ENCODE results near the gene MRGPRD. TPM values are rescaled to one million over a fixed set of nuclear protein-coding genes. Genes with fewer than 3 reads are reported as not detected.
A peak's percentile ranks its signal among the peaks of the same experiment; 100 is the strongest.

Gene MRGPRD
- total RNA-seq, result not detected

GRCh38 chr11:68980776-68981065 lies at the start of gene MRGPRD:
Gene MRGPRD (minus strand): TSS chr11:68980986. CDS start chr11:68980986, 0 bp downstream.
- intact Hi-C loops (cut with DNase I; ENCODE audit: low total_unique reads), result no loop called here
- TF ChIP-seq CTCF (IDR thresholded peaks at IDR 0.05), result no peak
- no peak for TF ChIP-seq POLR2A (IDR thresholded peaks at IDR 0.05)
- H3K4me3 ChIP-seq (ENCODE audit: low read depth, poor library complexity, severe bottlenecking), result no peak within 1 kb of the TSS
- WGBS, 2 donors, result 76 to 83% methylated on average over 8 of the region's 8 CpGs
- DNase-seq (ENCODE audit: low spot score in 2 of 2), result peak in 1 of 2 donors; percentile 45

GRCh38 chr11:69030301-69030700 lies 49.5 kb upstream of the MRGPRD start:
- 60 to 73% methylated on average over 6 of the region's 6 CpGs for WGBS, 2 donors
- intact Hi-C loops (cut with DNase I; ENCODE audit: low total_unique reads), result no loop called here
- no peak overlapping the region for H3K4me3 ChIP-seq (ENCODE audit: low read depth, poor library complexity, severe bottlenecking)
- no peak for DNase-seq (ENCODE audit: low spot score in 2 of 2)
- TF ChIP-seq CTCF (IDR thresholded peaks at IDR 0.05), result no peak
- TF ChIP-seq POLR2A (IDR thresholded peaks at IDR 0.05), result no peak

- WGBS, 2 donors, result 74 to 80% methylated on average over 9 of the region's 9 CpGs
- DNase-seq (ENCODE audit: low spot score in 2 of 2), result no peak
- TF ChIP-seq POLR2A (IDR thresholded peaks at IDR 0.05) (no peak), CTCF (IDR thresholded peaks at IDR 0.05) (no peak)
- H3K4me3 ChIP-seq (ENCODE audit: low read depth, poor library complexity, severe bottlenecking), result no peak overlapping the region
- intact Hi-C loops (cut with DNase I; ENCODE audit: low total_unique reads), result no loop called here
Measured at GRCh38 chr11:69027704-69028372, 47.1 kb upstream of the MRGPRD start.

- no peak for TF ChIP-seq CTCF (IDR thresholded peaks at IDR 0.05)
- no peak for TF ChIP-seq POLR2A (IDR thresholded peaks at IDR 0.05)
- DNase-seq (ENCODE audit: low spot score in 2 of 2), result no peak
- no peak overlapping the region for H3K4me3 ChIP-seq (ENCODE audit: low read depth, poor library complexity, severe bottlenecking)
- intact Hi-C loops (cut with DNase I; ENCODE audit: low total_unique reads), result no loop called here
- 90 to 94% methylated on average over 6 of the region's 6 CpGs for WGBS, 2 donors
Measured at GRCh38 chr11:69024509-69024908, 43.7 kb upstream of the MRGPRD start.

GRCh38 chr11:69022260-69022659 lies 41.5 kb upstream of the MRGPRD start:
- TF ChIP-seq POLR2A (IDR thresholded peaks at IDR 0.05), result no peak
- no peak for TF ChIP-seq CTCF (IDR thresholded peaks at IDR 0.05)
- intact Hi-C loops (cut with DNase I; ENCODE audit: low total_unique reads), result no loop called here
- 78 to 81% methylated on average over 10 of the region's 10 CpGs for WGBS, 2 donors
- no peak for DNase-seq (ENCODE audit: low spot score in 2 of 2)
- H3K4me3 ChIP-seq (ENCODE audit: low read depth, poor library complexity, severe bottlenecking), result no peak overlapping the region

- 65 to 72% methylated on average over 13 of the region's 13 CpGs for WGBS, 2 donors
- DNase-seq (ENCODE audit: low spot score in 2 of 2), result no peak
- intact Hi-C loops (cut with DNase I; ENCODE audit: low total_unique reads), result no loop called here
- H3K4me3 ChIP-seq (ENCODE audit: low read depth, poor library complexity, severe bottlenecking), result no peak overlapping the region
- TF ChIP-seq CTCF (IDR thresholded peaks at IDR 0.05) (no peak), POLR2A (IDR thresholded peaks at IDR 0.05) (no peak)
Measured at GRCh38 chr11:69018924-69019323, 38.1 kb upstream of the MRGPRD start.
